Frontal cortex (tissue), 4 donors: ENCODE measurements around the gene CHPF. TPM values are rescaled to one million over a fixed set of nuclear protein-coding genes. Genes with fewer than 3 reads are reported as not detected.

ENCODE experiments used
- DNase-seq, 2 donors: peaks; one replicate each; pipeline ENCODE4 v3.0.0; 2012; ENCODE audit warnings: low spot score in 2 of 2
- FAIRE-seq: peaks from 2 replicates; lab custom pipeline; 2012; peaks lifted over from hg19 to GRCh38; lab: Jason Lieb, UNC
- total RNA-seq: library from RNA; depleted of rRNA; stranded (reverse); fragments of >200 nt; gene quantifications from one replicate; pipeline ENCODE4 v1.2.3, GENCODE V29; 2014
- donor health status: control.
- donor health status: control.
- donor health status: control.

Gene CHPF
- total RNA-seq, 1 donor from 2014 or later: 24.1 TPM

DNA sequence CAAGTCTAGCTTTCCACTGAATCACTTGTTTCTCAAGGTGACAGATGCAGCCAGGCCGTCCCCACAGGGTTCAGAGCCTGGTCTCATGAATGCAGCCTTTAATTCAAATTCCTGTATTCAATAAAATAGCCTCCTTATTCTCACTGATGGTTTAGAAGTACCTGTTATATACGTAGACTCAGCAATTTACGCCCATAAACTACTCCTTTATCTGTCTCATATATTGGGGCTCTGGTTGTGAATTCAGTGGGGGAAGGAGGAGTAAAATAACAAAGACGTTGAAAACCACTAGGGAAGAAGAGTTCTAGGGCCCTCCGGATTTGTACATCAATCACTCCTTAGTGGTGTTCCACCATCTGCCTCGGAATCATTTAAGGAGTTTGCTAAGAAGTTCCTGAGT, 26.0 kb upstream of the CHPF start:
- DNase-seq: peak; percentile 21 to 26
- FAIRE-seq: no peak

DNA sequence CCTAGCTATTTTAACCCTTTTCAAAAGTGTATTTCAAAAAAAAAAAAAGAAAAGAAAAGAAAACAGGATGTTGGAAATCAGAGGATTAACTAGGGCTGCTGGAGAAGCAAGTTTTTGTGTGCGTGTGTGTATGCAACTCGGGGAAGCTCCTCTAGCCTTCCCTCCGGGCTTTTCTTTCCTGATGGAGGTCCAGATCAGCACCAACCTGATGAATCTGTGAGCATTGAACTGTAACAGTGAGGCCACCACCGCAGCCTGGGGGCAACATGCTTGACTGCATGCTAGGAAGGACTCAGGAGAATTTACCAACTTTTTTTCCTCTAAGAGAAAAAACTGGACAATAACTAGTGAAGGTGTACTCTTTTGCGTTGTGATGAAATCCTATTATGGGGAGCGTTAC, 25.4 kb upstream of the CHPF start:
- FAIRE-seq (no peak), DNase-seq (peak; percentile 2 to 5)

DNA sequence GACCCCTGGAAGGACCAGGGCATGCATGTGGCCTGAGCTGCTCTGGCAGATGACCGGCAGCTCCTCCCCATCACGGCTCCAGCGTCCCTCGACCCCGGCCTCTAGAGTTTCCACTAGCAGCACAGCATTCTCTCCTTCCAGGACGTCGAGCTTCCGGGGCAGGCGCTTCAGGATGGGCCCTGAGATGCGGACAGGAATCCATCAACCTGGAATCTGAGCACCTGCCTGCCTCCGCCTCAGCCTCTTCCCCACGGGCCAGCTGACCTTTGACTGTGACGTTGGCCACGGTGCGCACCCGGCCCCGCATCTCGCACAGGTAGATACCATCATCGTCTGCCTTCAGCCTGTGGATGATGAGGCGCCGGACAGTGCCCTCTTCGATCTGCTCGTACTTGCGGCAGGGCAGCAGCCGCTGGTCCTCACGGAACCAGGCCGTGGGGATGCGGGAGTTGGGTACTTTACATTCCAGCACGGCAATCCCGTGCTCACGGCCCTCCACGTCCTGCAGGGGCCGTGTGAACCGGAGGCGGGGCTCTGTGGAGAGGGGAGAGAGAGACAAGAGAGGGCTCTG, 24.3 kb upstream of the CHPF start:
- DNase-seq: no peak
- no peak for FAIRE-seq

DNA sequence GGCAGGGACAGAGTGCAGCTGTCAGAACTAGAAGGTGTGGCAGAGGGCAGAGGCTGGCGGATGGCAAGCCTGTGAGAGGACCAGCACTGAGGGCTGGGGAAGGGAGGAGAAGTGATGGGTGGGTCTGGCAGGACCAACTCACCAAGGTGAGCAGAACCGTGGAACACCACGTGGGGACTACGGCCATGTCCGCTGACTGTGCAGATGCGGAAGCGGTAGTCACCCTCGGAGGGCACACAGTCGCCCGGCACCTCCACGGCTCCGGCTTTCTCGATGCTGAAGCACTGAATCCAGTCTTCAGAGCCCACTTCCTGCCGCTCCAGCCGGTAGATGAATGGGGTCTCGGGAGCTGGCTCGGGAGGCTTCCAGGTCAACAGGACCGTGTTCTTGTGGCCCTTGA, 23.5 kb upstream of the CHPF start:
- peak in 1 of 2 donors; percentile 24 for DNase-seq
- no peak for FAIRE-seq

GRCh38 chr2:219566640-219567039, 23.0 kb upstream of the CHPF start:
- no peak for DNase-seq
- FAIRE-seq: no peak

GRCh38 chr2:219565130-219566080, 21.8 kb upstream of the CHPF start:
- no peak for FAIRE-seq
- no peak for DNase-seq

- no peak for FAIRE-seq
- no peak for DNase-seq
These were observed 19.8 kb upstream of the CHPF start for GRCh38 chr2:219563271-219563928.

GRCh38 chr2:219562049-219563020, 18.7 kb upstream of the CHPF start:
- DNase-seq (no peak), FAIRE-seq (no peak)

- DNase-seq: no peak
- FAIRE-seq: no peak
These were observed 17.8 kb upstream of the CHPF start for GRCh38 chr2:219561179-219562048.

DNA sequence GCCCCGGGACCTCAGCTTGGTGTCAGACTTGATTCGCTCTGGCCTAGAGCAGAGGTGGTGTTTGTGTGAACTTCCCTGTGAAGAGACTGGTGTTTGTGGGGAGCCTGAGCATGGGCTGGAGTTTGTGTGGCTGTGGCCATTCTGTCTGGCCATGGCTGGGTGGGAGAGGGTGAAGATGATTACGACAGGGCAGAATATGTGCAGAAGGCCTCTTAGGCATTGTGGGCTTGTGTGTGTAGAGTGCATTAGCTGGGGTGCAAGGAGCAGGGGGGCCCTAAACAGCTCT, 17.2 kb upstream of the CHPF start:
- FAIRE-seq: no peak
- no peak for DNase-seq

GRCh38 chr2:219560037-219560892, 16.7 kb upstream of the CHPF start:
- FAIRE-seq: no peak

GRCh38 chr2:219559156-219559915, 15.7 kb upstream of the CHPF start:
- FAIRE-seq (no peak), DNase-seq (no peak)

More at GRCh38 chr2:219560037-219560892, 16.7 kb upstream of the CHPF start:
- DNase-seq: no peak

DNA sequence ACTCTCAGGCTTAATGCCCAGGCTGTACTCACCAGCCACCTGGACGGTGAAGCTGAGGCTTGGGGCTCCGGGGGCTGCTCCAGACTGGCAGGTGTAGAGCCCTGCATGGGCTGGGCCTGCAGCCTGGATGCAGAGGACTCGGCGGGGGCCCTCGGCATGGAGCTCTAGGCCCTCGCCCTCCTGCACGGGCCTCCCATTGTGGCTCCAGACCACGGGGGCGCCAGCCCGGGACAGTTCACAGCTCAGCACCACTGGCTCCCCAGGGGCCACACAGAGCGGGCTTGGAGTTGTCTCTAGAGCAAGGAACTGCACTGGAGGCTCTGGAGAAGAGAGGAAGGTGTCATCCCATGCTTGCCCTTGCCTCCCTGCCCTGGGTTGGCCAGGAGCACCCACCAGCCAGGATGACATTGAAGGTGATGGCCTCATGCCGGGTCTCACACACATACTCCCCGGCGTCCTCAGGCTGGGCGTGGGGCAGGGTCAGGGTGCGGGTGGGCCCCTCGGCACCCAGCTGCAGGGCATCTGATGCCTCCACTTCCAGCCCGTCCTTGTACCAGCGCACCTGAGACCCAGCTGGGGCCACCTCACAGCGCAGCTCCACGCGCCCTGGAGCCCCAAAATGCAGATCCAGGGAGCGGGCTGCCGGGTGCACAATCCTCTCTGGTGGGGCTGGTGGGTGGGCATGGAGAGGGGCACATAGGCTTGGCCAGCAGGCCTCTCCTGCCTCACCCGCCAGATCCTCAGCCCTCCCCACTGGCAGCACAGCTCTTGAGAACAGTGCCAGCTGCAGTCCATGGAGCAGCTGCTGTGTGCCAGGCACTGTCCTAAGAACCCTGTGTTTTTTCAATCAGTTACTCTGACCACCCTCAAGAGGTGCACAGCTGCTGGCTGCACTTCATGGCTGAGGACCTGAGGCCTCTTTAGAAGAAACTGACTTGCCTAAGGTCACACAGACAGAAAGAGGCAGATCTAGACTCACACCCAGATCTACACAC, 14.5 kb upstream of the CHPF start:
- FAIRE-seq: no peak
- DNase-seq: no peak

DNA sequence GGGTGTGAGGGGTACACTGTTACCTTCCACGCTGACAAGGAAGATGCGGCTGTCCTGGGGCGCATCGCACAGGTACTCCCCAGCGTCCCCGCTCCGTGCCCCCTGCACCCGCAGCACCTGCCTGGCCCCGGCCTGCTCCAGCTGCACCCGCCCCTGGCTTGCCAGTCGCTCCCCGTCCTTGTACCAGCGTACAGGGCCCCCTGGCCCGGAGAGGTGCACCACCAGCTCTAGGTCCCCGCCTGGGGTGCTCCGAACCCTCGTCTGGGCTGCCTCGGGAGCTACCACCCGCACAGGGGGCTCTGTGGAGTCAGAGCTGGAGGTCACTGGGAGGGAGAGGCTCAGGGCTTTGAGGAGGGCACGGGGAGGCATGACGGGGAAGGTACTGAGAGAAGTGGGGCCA, 13.7 kb upstream of the CHPF start:
- FAIRE-seq (no peak), DNase-seq (no peak)

- DNase-seq: no peak
- no peak for FAIRE-seq
These were observed 12.8 kb upstream of the CHPF start for GRCh38 chr2:219556413-219556812.

- FAIRE-seq (no peak), DNase-seq (no peak)
These were observed 12.3 kb upstream of the CHPF start for GRCh38 chr2:219555956-219556355.
